Parathyroid adenoma (tissue), 2 donors: ENCODE data around the gene PLEKHA6.
A peak's percentile ranks its signal among the peaks of the same experiment; 100 is the strongest.

Experiments
- H2AFZ ChIP-seq: fragments of 300-600 bp; sonication (generic); one replicate; pipeline ENCODE4 v1.7.0; 2017; ENCODE audit warnings: antibody characterized with exemption, mild to moderate bottlenecking
- H3K27ac ChIP-seq: fragments of 300-600 bp; sonication (generic); one replicate; pipeline ENCODE4 v1.7.0; 2017
- H3K27me3 ChIP-seq: fragments of 300-600 bp; sonication (generic); one replicate; pipeline ENCODE4 v1.7.0; 2017; ENCODE audit warnings: low read length; ENCODE audit not compliant: control insufficient read depth, insufficient read depth
- H3K36me3 ChIP-seq: fragments of 300-600 bp; sonication (generic); one replicate; pipeline ENCODE4 v1.7.0; 2017; ENCODE audit warnings: low read length; ENCODE audit not compliant: control insufficient read depth, insufficient read depth
- H3K4me1 ChIP-seq: fragments of 300-600 bp; sonication (generic); one replicate; pipeline ENCODE4 v1.7.0; 2017; ENCODE audit warnings: control low read depth
- H3K4me2 ChIP-seq: fragments of 300-600 bp; sonication (generic); one replicate; pipeline ENCODE4 v1.7.0; 2017; ENCODE audit warnings: low read length
- H3K4me3 ChIP-seq: fragments of 300-600 bp; sonication (generic); one replicate; pipeline ENCODE4 v1.7.0; 2017; ENCODE audit warnings: low read depth, low read length
- H3K79me2 ChIP-seq: fragments of 300-600 bp; sonication (generic); one replicate; pipeline ENCODE4 v1.7.0; 2017; ENCODE audit warnings: control low read depth
- H3K9ac ChIP-seq: fragments of 300-600 bp; sonication (generic); one replicate; pipeline ENCODE4 v1.7.0; 2017; ENCODE audit warnings: mild to moderate bottlenecking
- H3K9me3 ChIP-seq: fragments of 300-600 bp; sonication (generic); one replicate; pipeline ENCODE4 v1.7.0; 2017; ENCODE audit warnings: low read length; ENCODE audit not compliant: control insufficient read depth
- CTCF ChIP-seq: fragments of 300-600 bp; sonication (generic); IDR thresholded peaks from one replicate; pipeline ENCODE4 v1.7.0; 2017; ENCODE audit warnings: antibody characterized with exemption, mild to moderate bottlenecking
- donor health status: primary hyperparathyroidism.

PLEKHA6 gene

GRCh38 chr1:204289280-204289679 is 70.4 kb downstream of the PLEKHA6 start:
- Histone ChIP-seq H3K36me3 (no peaks in the 10 kb centered on the region), H3K27me3 (no peaks in the 10 kb centered on the region), H3K27ac (no peak overlapping the region), H3K9ac (no peak overlapping the region), H3K4me2 (no peak overlapping the region), H3K9me3 (no peaks in the 10 kb centered on the region), H2AFZ (no peak overlapping the region), H3K4me1 (peaks cover 7% of the 10 kb centered on the region), H3K79me2 (no peaks in the 10 kb centered on the region), H3K4me3 (no peak overlapping the region)
- TF ChIP-seq CTCF, result no peak

- Histone ChIP-seq H3K36me3 (no peaks in the 10 kb centered on the region), H3K79me2 (no peaks in the 10 kb centered on the region), H3K4me3 (no peak overlapping the region), H2AFZ (no peak overlapping the region), H3K9me3 (no peaks in the 10 kb centered on the region), H3K4me1 (peaks cover 7% of the 10 kb centered on the region), H3K4me2 (no peak overlapping the region), H3K9ac (no peak overlapping the region), H3K27me3 (no peaks in the 10 kb centered on the region), H3K27ac (no peak overlapping the region)
- no peak for TF ChIP-seq CTCF
Observed at GRCh38 chr1:204288021-204288588, 71.6 kb downstream of the PLEKHA6 start.

GRCh38 chr1:204287466-204287891 is 72.2 kb downstream of the PLEKHA6 start:
- Histone ChIP-seq H3K4me3 (peak overlapping the region; percentile 24), H3K27me3 (no peaks in the 10 kb centered on the region), H3K4me2 (peak overlapping the region; percentile 55), H3K27ac (no peak overlapping the region), H3K9ac (no peak overlapping the region), H2AFZ (no peak overlapping the region), H3K36me3 (no peaks in the 10 kb centered on the region), H3K9me3 (no peaks in the 10 kb centered on the region), H3K4me1 (peaks cover 7% of the 10 kb centered on the region), H3K79me2 (no peaks in the 10 kb centered on the region)
- TF ChIP-seq CTCF, result no peak

GRCh38 chr1:204286831-204287421 is 72.8 kb downstream of the PLEKHA6 start:
- H3K27me3 ChIP-seq, result no peaks in the 10 kb centered on the region
- peak overlapping the region; percentile 53 for H2AFZ ChIP-seq
- H3K79me2 ChIP-seq, result no peaks in the 10 kb centered on the region
- H3K4me1 ChIP-seq, result peaks cover 7% of the 10 kb centered on the region
- TF ChIP-seq CTCF, result no peak
- H3K27ac ChIP-seq, result peak overlapping the region; percentile 24
- no peaks in the 10 kb centered on the region for H3K36me3 ChIP-seq
- no peaks in the 10 kb centered on the region for H3K9me3 ChIP-seq
- H3K9ac ChIP-seq, result no peak overlapping the region
- peak overlapping the region; percentile 55 for H3K4me2 ChIP-seq
- H3K4me3 ChIP-seq, result peak overlapping the region; percentile 24

- Histone ChIP-seq H3K36me3 (no peaks in the 10 kb centered on the region), H3K9me3 (no peaks in the 10 kb centered on the region), H3K79me2 (no peaks in the 10 kb centered on the region), H3K27ac (no peak overlapping the region), H3K4me3 (no peak overlapping the region), H2AFZ (no peak overlapping the region), H3K27me3 (no peaks in the 10 kb centered on the region), H3K4me2 (peak overlapping the region; percentile 55), H3K9ac (no peak overlapping the region), H3K4me1 (peaks cover 7% of the 10 kb centered on the region)
- TF ChIP-seq CTCF, result no peak
Observed at GRCh38 chr1:204286315-204286714, 73.4 kb downstream of the PLEKHA6 start.
